Suprapubic skin (tissue), 4 donors: ENCODE measurements around the gene SLC5A4. TPM values are rescaled to one million over a fixed set of nuclear protein-coding genes. Genes with fewer than 3 reads are reported as not detected.

ENCODE experiments used
- DNase-seq, 2 donors: peaks; one replicate each; pipeline ENCODE4 v3.0.0-alpha.2; 2019; ENCODE audit warnings: low spot score in 2 of 2
- H3K27ac ChIP-seq: fragments of 200-600 bp; sonication (generic); one replicate; pipeline ENCODE4 v1.5.1; 2019
- H3K27me3 ChIP-seq: fragments of 200-600 bp; sonication (generic); one replicate; pipeline ENCODE4 v1.5.1; 2019
- H3K36me3 ChIP-seq: fragments of 200-600 bp; sonication (generic); one replicate; pipeline ENCODE4 v1.5.1; 2019
- H3K4me1 ChIP-seq: fragments of 200-600 bp; sonication (generic); one replicate; pipeline ENCODE4 v1.5.1; 2019
- H3K4me3 ChIP-seq: fragments of 200-600 bp; sonication (generic); one replicate; pipeline ENCODE4 v1.5.1; 2019; ENCODE audit warnings: mild to moderate bottlenecking
- H3K9me3 ChIP-seq: fragments of 200-600 bp; sonication (generic); one replicate; pipeline ENCODE4 v1.5.1; 2019
- CTCF ChIP-seq, 2 donors: fragments of 200-600 bp in 1 of 2; fragments of 450-650 bp in 1 of 2; sonication (generic) in 1 of 2; IDR thresholded peaks; one replicate each; pipeline ENCODE4 v1.5.1; 2016 to 2019; ENCODE audit warnings: antibody characterized with exemption in 2 of 2, mild to moderate bottlenecking in 1 of 2, moderate library complexity in 1 of 2
- EP300 ChIP-seq: sonication (generic); formaldehyde crosslinking; IDR thresholded peaks from one replicate; pipeline ENCODE4 v1.6.1; 2017; ENCODE audit warnings: antibody characterized with exemption
- POLR2A ChIP-seq, 2 donors: fragments of 450-650 bp; IDR thresholded peaks; one replicate each; pipeline ENCODE4 v1.6.1; 2017; ENCODE audit warnings: antibody characterized with exemption in 2 of 2, mild to moderate bottlenecking in 2 of 2, moderate library complexity in 2 of 2
- POLR2AphosphoS5 ChIP-seq, 3 donors: sonication (generic); formaldehyde crosslinking; IDR thresholded peaks; one replicate each; pipeline ENCODE4 v1.6.1; 2017; ENCODE audit warnings: antibody characterized with exemption in 3 of 3
- whole genome bisulfite sequencing: methylation state at CpG from one replicate; pipeline ENCODE4 v1.1.5; 2018; 5-methylcytosine and 5-hydroxymethylcytosine counted together
- total RNA-seq, 4 donors: library from RNA; depleted of rRNA; stranded (reverse); fragments of >200 nt; gene quantifications; one replicate each; pipeline ENCODE4 v1.1.0, GENCODE V29; 2016

SLC5A4 gene
- total RNA-seq, 4 donors from 2014 or later: 0.38 TPM; not detected in 3

GRCh38 chr22:32219026-32219425, 36.1 kb downstream of the SLC5A4 start:
- no peak for DNase-seq
- no peaks in the 10 kb centered on the region for H3K9me3 ChIP-seq
- TF ChIP-seq EP300 (no peak), CTCF (IDR thresholded peaks at IDR 0.05) (no peak), POLR2AphosphoS5 (IDR thresholded peaks at IDR 0.05) (no peak), POLR2A (IDR thresholded peaks at IDR 0.05) (no peak)
- 84% methylated on average over 3 of the region's 3 CpGs for WGBS
- peaks cover 4% of the 10 kb centered on the region for H3K27me3 ChIP-seq
- no peaks in the 10 kb centered on the region for H3K4me1 ChIP-seq
- H3K4me3 ChIP-seq: no peak overlapping the region
- H3K36me3 ChIP-seq: no peaks in the 10 kb centered on the region
- no peak overlapping the region for H3K27ac ChIP-seq

- H3K4me1 ChIP-seq: no peaks in the 10 kb centered on the region
- H3K4me3 ChIP-seq: no peak overlapping the region
- 78% methylated on average over 6 of the region's 6 CpGs for WGBS
- no peaks in the 10 kb centered on the region for H3K27me3 ChIP-seq
- no peak overlapping the region for H3K27ac ChIP-seq
- H3K9me3 ChIP-seq: no peaks in the 10 kb centered on the region
- H3K36me3 ChIP-seq: no peaks in the 10 kb centered on the region
- no peak for DNase-seq
- TF ChIP-seq EP300: no peak
- no peak for TF ChIP-seq POLR2A (IDR thresholded peaks at IDR 0.05)
- no peak for TF ChIP-seq POLR2AphosphoS5 (IDR thresholded peaks at IDR 0.05)
- no peak for TF ChIP-seq CTCF (IDR thresholded peaks at IDR 0.05)
Measured at GRCh38 chr22:32218470-32218869, 36.7 kb downstream of the SLC5A4 start.

GRCh38 chr22:32217465-32217864, 37.7 kb downstream of the SLC5A4 start:
- Histone ChIP-seq H3K36me3 (no peaks in the 10 kb centered on the region), H3K27ac (no peak overlapping the region), H3K4me1 (no peaks in the 10 kb centered on the region), H3K4me3 (no peak overlapping the region), H3K9me3 (no peaks in the 10 kb centered on the region), H3K27me3 (no peaks in the 10 kb centered on the region)
- DNase-seq: no peak
- WGBS: 82% methylated on average over 2 of the region's 2 CpGs
- TF ChIP-seq POLR2A (IDR thresholded peaks at IDR 0.05) (no peak), CTCF (IDR thresholded peaks at IDR 0.05) (no peak), POLR2AphosphoS5 (IDR thresholded peaks at IDR 0.05) (no peak), EP300 (no peak)

- H3K27ac ChIP-seq: no peak overlapping the region
- no peak for DNase-seq
- H3K9me3 ChIP-seq: no peaks in the 10 kb centered on the region
- H3K4me1 ChIP-seq: no peaks in the 10 kb centered on the region
- 80% methylated on average over 10 of the region's 10 CpGs for WGBS
- TF ChIP-seq POLR2A (IDR thresholded peaks at IDR 0.05): no peak
- no peak for TF ChIP-seq CTCF (IDR thresholded peaks at IDR 0.05)
- no peak for TF ChIP-seq EP300
- TF ChIP-seq POLR2AphosphoS5 (IDR thresholded peaks at IDR 0.05): no peak
- no peaks in the 10 kb centered on the region for H3K27me3 ChIP-seq
- no peak overlapping the region for H3K4me3 ChIP-seq
- H3K36me3 ChIP-seq: no peaks in the 10 kb centered on the region
Measured at GRCh38 chr22:32216911-32217310, 38.2 kb downstream of the SLC5A4 start.

- no peaks in the 10 kb centered on the region for H3K36me3 ChIP-seq
- H3K27me3 ChIP-seq: peaks cover 3% of the 10 kb centered on the region
- H3K9me3 ChIP-seq: no peaks in the 10 kb centered on the region
- H3K4me3 ChIP-seq: no peak overlapping the region
- TF ChIP-seq EP300 (no peak), CTCF (IDR thresholded peaks at IDR 0.05) (no peak), POLR2A (IDR thresholded peaks at IDR 0.05) (no peak), POLR2AphosphoS5 (IDR thresholded peaks at IDR 0.05) (no peak)
- no peaks in the 10 kb centered on the region for H3K4me1 ChIP-seq
- DNase-seq: no peak
- H3K27ac ChIP-seq: no peak overlapping the region
- 78% methylated on average over 7 of the region's 7 CpGs for WGBS
Measured at GRCh38 chr22:32211011-32211410, 44.1 kb downstream of the SLC5A4 start.
